HG03060 (cell line): ENCODE data around the gene LEMD2.

ENCODE experiments used
- ATAC-seq: cut with Tn5 transposase; IDR thresholded peaks from one replicate; pipeline ENCODE4 v1.9.1; 2021; ENCODE audit warnings: low read depth, moderate number of reproducible peaks; ENCODE audit not compliant: unreplicated experiment

LEMD2 gene

GRCh38 chr6:33744001-33744848 is 44.7 kb downstream of the LEMD2 start:
- no peak for ATAC-seq

- ATAC-seq, result no peak
Observed at GRCh38 chr6:33742837-33743236, 46.1 kb downstream of the LEMD2 start.

- no peak for ATAC-seq
Observed at GRCh38 chr6:33742092-33742491, 46.8 kb downstream of the LEMD2 start.

GRCh38 chr6:33740794-33741193 is 48.1 kb downstream of the LEMD2 start:
- no peak for ATAC-seq

- no peak for ATAC-seq
Observed at GRCh38 chr6:33740204-33740608, 48.7 kb downstream of the LEMD2 start.

- ATAC-seq, result no peak
Observed at GRCh38 chr6:33739571-33739970, 49.4 kb downstream of the LEMD2 start.

- no peak for ATAC-seq
Observed at GRCh38 chr6:33738879-33739278, 50.1 kb downstream of the LEMD2 start.

- no peak for ATAC-seq
Observed at GRCh38 chr6:33738153-33738552, 50.8 kb downstream of the LEMD2 start.

- no peak for ATAC-seq
Observed at GRCh38 chr6:33737267-33738026, 51.5 kb downstream of the LEMD2 start.

- no peak for ATAC-seq
Observed at GRCh38 chr6:33735216-33735615, 53.7 kb downstream of the LEMD2 start.

- no peak for ATAC-seq
Observed at GRCh38 chr6:33733709-33734007, 55.3 kb downstream of the LEMD2 start.

- ATAC-seq, result no peak
Observed at GRCh38 chr6:33732817-33733708, 55.9 kb downstream of the LEMD2 start.

GRCh38 chr6:33732385-33732784 is 56.5 kb downstream of the LEMD2 start:
- ATAC-seq, result no peak

- ATAC-seq, result no peak
Observed at GRCh38 chr6:33731751-33732282, 57.1 kb downstream of the LEMD2 start.

- ATAC-seq, result no peak
Observed at GRCh38 chr6:33731035-33731434, 57.9 kb downstream of the LEMD2 start.

- ATAC-seq, result no peak
Observed at GRCh38 chr6:33730611-33731010, 58.3 kb downstream of the LEMD2 start.

GRCh38 chr6:33729059-33729458 is 59.9 kb downstream of the LEMD2 start:
- no peak for ATAC-seq

- ATAC-seq, result no peak
Observed at GRCh38 chr6:33728438-33728837, 60.5 kb downstream of the LEMD2 start.

- no peak for ATAC-seq
Observed at GRCh38 chr6:33727932-33728331, 61.0 kb downstream of the LEMD2 start.

GRCh38 chr6:33727126-33727525 is 61.8 kb downstream of the LEMD2 start:
- no peak for ATAC-seq

- no peak for ATAC-seq
Observed at GRCh38 chr6:33726696-33727095, 62.2 kb downstream of the LEMD2 start.
